ENCODE data around the gene ATP8A2.

DNA sequence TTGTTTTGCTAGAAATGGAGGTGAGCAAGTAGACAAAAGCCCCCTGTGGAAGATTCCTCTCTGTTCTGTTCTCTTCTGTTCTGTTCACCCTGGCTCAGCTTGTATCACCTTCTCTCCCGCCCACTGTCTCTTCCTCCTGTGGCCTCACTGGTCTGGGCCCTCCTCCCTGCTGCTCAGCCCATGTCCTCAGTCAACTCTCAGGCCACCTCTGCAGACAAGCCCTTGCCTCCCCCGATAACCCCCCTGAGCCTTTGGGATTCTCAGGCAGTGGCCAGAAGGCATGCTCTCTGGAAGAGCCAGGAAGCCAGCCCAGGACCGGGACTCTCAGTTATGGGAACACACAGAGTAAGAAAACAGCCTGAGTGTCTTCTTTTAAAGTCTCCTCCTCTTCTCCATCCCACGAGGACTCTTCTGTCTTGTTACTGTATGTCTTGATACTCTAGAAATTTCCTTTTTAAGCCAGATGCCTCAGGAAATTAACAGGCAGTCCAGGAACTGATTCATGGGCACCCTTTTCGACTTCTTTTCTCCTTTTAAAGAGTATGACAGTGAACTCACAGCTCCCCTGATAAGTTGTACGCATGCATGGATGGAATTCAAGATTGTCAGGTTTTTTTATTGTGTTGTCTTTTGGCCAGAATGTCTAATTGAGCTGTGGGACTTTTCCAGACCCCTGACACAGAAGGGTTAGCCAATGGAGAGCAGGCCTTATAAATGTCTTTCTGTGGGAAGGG, 646.3 kb downstream of the ATP8A2 start:
- no peak for TF ChIP-seq CTCF (IDR thresholded peaks at IDR 0.05)
- TF ChIP-seq POLR2AphosphoS5 (IDR thresholded peaks at IDR 0.05) = no peak
